Activated naive CD8-positive, alpha-beta T cell treated with anti-CD3 and anti-CD28 coated beads, Interleukin-2, amount 50 U/mL, for 16 hours (primary cell): Measurements from ENCODE around the gene TMEM259.
"Not testable (repeated sequence)": the region's sequence is repeated elsewhere in the genome, so short reads cannot be mapped to it uniquely, and the experiment has no call there.

Experiments used
- DNase-seq: peaks from one replicate; pipeline ENCODE4 v3.0.0-alpha.2; 2020; ENCODE audit warnings: low read depth, low spot score

The TMEM259 gene

GRCh38 chr19:1040476-1041271, 19.8 kb upstream of the TMEM259 start:
- DNase-seq = peak; percentile 72

GRCh38 chr19:1039646-1040475, 18.9 kb upstream of the TMEM259 start, which contains the start of gene ABCA7:
ABCA7 (plus strand) TSS chr19:1040107; CDS start chr19:1041362, 1,255 bp downstream.
- peak; percentile 98 for DNase-seq

- DNase-seq = no peak
These were observed 18.2 kb upstream of the TMEM259 start for GRCh38 chr19:1038978-1039645.

GRCh38 chr19:1037621-1038064, 16.7 kb upstream of the TMEM259 start:
- DNase-seq = no peak

- no peak for DNase-seq
These were observed 15.2 kb upstream of the TMEM259 start for GRCh38 chr19:1035998-1036621.

DNA sequence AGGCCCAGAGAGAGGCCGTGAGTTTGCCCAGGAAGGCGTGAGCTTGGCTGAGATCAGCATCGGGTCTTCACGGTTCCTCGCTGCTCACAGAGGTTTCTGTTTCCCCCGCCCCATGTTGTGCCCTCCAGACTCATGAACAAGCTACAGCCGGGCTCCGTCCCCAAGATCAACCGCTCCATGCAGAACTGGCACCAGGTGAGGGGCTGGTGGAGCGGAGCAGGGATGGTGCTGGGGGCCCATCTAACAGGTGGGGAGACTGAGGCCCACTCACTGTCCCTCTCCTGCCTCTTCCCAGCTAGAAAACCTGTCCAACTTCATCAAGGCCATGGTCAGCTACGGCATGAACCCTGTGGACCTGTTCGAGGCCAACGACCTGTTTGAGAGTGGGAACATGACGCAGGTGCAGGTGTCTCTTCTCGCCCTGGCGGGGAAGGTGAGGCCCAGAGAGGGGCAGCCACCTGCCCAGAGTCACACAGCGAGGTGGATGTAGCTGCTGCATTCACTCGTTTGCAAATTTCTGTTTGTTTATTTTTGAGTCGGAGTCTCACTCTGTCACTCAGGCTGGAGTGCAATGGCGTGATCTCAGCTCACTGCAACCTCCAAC, 11.4 kb upstream of the TMEM259 start:
- no peak for DNase-seq

DNA sequence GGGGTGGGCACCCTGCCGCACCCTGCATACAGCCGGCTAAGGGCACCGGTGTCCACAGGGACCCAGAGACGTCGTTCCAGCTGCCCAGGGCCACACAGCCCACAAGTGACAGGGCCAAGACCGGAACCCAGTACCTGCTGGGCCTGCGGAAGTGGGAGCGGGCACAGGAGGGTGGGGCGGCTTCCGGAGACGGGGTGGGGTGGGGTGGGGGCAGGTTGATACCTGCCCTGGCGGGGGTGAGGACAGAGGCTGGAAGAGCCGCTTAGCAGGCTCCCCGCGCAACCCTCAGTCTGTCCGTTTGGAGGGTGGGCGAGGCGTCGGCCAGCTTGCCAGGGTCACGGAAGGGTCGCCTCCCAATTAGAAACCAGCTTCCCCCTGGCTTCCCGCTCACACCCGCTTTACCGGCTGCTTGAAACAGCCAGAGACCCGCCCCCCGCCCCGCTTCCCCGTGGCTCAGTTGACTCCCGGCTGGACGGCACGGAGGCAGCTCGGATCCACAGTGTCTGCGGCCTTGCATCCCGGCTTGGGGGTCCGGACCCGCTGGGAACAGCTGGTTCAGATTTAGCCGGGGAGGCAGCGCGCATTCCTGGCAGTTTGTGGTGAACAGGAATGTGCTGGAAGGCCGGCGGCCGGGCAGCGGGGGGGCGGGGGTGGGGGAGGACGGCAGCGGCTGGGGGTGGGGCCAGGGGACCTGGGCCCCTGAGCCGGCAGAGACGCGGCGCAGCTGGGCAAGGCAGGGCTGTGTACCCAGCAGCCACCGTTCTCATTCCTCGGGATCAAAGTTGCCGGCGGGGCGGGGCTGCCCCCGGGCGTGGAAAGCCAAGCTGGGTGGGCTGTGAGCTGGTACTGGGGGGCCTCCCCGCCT, 7.4 kb upstream of the TMEM259 start:
- DNase-seq = no peak

DNA sequence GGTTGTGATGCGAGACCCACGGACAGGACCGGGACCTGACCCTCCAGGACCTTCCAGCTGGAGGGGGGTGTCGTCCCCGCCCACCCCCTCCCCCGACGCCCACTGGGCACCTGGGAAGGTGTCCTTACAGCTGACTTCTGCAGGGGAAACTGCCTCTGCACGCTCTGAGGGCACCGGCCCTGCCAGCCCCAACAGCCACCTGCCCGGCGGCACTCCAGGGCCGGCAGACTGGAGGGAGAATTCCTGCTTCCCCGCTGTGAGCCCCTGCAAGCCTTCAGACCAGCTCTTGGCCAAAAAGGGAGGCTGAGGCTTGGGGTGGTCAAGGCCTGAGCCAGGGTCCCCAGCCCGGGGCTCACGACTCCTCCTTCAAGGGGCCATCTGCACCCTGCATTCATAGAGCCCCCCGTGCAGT, 6.7 kb upstream of the TMEM259 start:
- DNase-seq = no peak

DNA sequence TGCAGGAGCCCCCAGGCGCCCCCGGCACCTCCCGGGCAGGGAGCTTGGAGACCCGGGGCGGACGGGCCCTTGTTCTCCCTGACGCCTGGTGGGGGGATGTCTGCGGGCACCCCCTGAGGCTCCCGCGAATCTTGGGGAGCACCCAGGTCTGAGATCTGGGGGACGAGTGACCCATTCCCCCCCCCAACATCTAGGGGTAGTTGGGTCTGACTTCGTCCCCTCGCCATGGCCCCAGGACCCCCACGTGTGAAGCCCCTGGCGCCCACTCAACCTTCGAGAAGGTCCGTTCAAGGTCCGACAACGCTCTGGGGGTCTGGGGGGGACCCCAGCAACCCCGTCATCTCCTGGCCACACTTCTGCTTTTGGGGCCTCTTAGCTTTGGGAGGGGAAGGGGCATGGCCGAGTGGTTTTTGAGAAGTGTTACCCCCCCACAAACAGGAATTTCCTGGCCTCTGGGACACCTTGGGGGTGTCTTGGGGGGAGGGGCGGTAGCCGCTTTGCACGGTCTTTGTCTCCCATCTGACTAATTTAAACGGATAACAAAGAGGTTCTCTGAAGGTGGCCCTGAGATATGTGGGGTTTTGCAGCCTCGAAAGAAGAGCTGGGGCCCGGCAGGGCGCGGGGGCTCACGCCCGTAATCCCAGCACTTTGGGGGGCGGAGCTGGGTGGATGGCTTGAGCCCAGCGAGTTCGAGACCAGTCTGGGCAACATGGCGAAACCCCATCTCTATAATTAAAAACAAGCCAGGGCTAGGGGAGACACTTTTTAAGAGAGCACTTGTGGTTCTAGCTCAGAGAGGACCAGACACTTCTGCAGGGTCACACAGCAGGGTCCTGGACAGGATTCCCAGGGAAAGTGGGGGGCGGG, 6.1 kb upstream of the TMEM259 start:
- DNase-seq = no peak

- DNase-seq = no peak
These were observed 5.2 kb upstream of the TMEM259 start, which contains the start of gene CNN2 for GRCh38 chr19:1025960-1026782. CNN2 (plus strand) TSS chr19:1026608; CDS start chr19:1026662, 54 bp downstream.

DNA sequence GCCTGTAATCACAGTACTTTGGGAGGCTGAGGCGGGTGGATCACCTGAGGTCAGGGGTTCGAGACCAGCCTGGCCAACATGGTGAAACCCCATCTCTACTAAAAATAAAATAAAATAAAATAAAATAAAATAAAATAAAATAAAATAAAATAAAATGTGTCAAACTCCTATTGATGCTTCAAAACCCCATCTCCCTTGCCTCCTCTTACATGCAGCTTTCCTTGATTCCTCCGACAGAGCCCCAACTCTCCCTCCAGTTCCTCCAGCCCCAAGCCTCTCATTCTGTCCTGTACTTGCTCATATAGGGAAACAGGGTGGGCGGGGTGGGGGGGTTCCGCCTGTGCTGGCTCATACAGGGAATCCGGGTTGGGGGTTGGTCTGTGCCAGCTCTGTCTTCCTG, 4.2 kb upstream of the TMEM259 start:
- not testable (repeated sequence) for DNase-seq

DNA sequence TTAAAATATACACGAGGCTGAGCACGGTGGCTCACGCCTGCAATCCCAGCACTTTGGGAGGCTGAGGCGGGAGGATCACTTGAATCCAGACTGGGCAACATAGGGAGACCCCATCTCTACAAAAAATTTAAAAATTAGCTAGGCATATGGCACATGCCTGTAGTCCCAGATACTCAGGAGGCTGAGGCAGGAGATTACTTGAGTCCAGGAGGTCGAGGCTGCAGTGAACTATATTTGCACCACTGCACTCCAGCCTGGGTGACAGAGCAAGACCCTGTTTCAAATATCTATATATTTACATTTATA, 2.9 kb upstream of the TMEM259 start:
- not testable (repeated sequence) for DNase-seq

GRCh38 chr19:1019980-1020867, 699 bp downstream of the TMEM259 start:
- no peak for DNase-seq

GRCh38 chr19:1019616-1019961, 1.3 kb downstream of the TMEM259 start:
- DNase-seq = no peak

- no peak for DNase-seq
These were observed 1.8 kb downstream of the TMEM259 start for GRCh38 chr19:1018932-1019615.

- DNase-seq = no peak
These were observed 2.5 kb downstream of the TMEM259 start for GRCh38 chr19:1018393-1018792.

GRCh38 chr19:1017906-1018305, 3.0 kb downstream of the TMEM259 start:
- no peak for DNase-seq
